ENCODE data around the gene ZNF778. TPM values are rescaled to one million over a fixed set of nuclear protein-coding genes. Genes with fewer than 3 reads are reported as not detected.
"Not testable (repeated sequence)": the region's sequence is repeated elsewhere in the genome, so short reads cannot be mapped to it uniquely, and the experiment has no call there.

Gene ZNF778
- polyA plus RNA-seq, 3 donors from 2014 or later, result 4.0 to 5.0 (median 5.0) TPM

GRCh38 chr16:89230255-89230654 lies 12.8 kb downstream of the ZNF778 start:
- no peak overlapping the region for H3K27ac Mint-ChIP-seq
- peaks cover 2 to 9% of the 10 kb centered on the region in 2 donors for H3K4me1 Mint-ChIP-seq
- DNase-seq, result no peak
- peaks cover 50 to 81% (median 57%) of the 10 kb centered on the region in 3 donors for H3K36me3 Mint-ChIP-seq
- peaks cover 0 to 6% (median 0%) of the 10 kb centered on the region in 3 donors for H3K27me3 Mint-ChIP-seq (ENCODE audit: low read depth in 3 of 3)
- no peak overlapping the region for H3K4me3 Mint-ChIP-seq
- peaks cover 10 to 29% (median 16%) of the 10 kb centered on the region in 6 donors for H3K9me3 Mint-ChIP-seq

DNA sequence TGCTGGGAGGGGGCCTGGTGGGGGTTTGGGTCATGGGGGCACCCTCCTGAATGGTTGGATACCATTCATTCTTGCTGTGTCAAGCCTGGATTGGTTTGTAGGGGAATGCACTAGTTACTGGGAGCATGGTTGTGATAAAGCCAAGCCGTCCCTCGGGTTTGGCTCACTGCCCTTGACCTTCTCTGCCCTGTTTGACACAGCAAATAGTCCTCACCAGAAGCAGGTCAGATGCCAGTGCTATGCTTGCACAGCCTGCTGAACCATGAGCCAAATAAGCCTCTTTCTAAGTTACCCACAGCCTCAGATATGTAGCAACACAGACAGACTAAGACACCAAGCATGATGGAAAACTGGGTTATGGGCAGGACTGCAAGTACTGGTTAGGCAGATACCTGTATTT lies 14.6 kb downstream of the ZNF778 start:
- peaks cover 0 to 4% (median 0%) of the 10 kb centered on the region in 3 donors for H3K27me3 Mint-ChIP-seq (ENCODE audit: low read depth in 3 of 3)
- no peak for DNase-seq
- peaks cover 1 to 7% of the 10 kb centered on the region in 2 donors for H3K4me1 Mint-ChIP-seq
- H3K9me3 Mint-ChIP-seq, result peaks cover 8 to 19% (median 13%) of the 10 kb centered on the region in 6 donors
- H3K36me3 Mint-ChIP-seq, result peaks cover 37 to 64% (median 47%) of the 10 kb centered on the region in 3 donors
- no peak overlapping the region for H3K4me3 Mint-ChIP-seq
- H3K27ac Mint-ChIP-seq, result no peak overlapping the region

DNA sequence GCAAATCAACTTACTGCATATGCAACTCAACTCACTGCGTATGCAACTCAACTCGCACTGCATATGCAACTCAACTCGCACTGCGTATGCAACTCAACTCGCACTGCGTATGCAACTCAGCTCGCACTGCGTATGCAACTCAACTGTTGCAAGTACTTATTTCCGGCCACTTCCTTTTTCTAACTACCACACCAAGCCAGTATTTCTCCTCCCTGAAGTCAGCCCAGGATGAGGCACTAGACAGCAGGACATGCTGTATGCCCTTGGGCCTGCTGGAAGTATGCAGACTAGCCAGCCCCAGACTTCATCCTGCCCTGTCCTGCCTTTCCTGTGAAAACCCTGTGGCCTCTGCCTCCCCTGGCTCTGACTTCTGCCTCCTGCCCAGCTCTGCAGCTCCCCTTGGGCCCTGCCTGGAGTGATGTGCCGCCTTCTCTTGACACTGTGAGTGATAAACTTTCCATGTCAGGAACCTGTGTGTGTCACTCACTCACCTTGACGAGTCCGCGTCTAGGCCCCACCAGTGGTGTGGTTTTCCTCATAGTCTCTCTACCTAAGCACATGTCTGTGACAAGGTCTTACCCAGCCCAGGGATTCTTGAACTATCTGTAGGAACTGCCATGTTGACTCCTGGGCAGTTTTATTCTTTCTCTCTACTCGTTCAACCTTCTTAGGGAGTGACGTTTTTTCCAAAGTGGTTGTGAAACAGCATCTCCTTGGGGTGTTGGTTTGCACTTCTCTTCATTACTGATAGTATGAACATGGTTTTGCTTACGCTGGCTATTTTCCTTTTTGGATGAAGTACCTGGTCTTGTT lies 16.4 kb downstream of the ZNF778 start:
- Mint-ChIP-seq H3K27ac (no peak overlapping the region), H3K9me3 (peaks cover 0 to 3% (median under 1%) of the 10 kb centered on the region in 6 donors), H3K4me1 (peaks cover 2 to 7% of the 10 kb centered on the region in 2 donors), H3K4me3 (no peak overlapping the region), H3K27me3 (ENCODE audit: low read depth in 3 of 3) (peaks cover 0 to 2% (median 0%) of the 10 kb centered on the region in 3 donors), H3K36me3 (peaks cover 22 to 46% (median 29%) of the 10 kb centered on the region in 3 donors)
- no peak for DNase-seq

- H3K9me3 Mint-ChIP-seq, result no peaks in the 10 kb centered on the region
- peaks cover 11 to 19% (median 19%) of the 10 kb centered on the region in 3 donors for H3K27me3 Mint-ChIP-seq (ENCODE audit: low read depth in 3 of 3)
- no peak for DNase-seq
- peak overlapping the region in 1 of 5 donors; percentile 50 for H3K4me3 Mint-ChIP-seq
- H3K4me1 Mint-ChIP-seq, result peaks cover 14 to 15% of the 10 kb centered on the region in 2 donors
- peaks cover 10 to 12% (median 11%) of the 10 kb centered on the region in 3 donors for H3K36me3 Mint-ChIP-seq
- no peak overlapping the region for H3K27ac Mint-ChIP-seq
These were observed 20.2 kb downstream of the ZNF778 start for GRCh38 chr16:89237733-89238132.

DNA sequence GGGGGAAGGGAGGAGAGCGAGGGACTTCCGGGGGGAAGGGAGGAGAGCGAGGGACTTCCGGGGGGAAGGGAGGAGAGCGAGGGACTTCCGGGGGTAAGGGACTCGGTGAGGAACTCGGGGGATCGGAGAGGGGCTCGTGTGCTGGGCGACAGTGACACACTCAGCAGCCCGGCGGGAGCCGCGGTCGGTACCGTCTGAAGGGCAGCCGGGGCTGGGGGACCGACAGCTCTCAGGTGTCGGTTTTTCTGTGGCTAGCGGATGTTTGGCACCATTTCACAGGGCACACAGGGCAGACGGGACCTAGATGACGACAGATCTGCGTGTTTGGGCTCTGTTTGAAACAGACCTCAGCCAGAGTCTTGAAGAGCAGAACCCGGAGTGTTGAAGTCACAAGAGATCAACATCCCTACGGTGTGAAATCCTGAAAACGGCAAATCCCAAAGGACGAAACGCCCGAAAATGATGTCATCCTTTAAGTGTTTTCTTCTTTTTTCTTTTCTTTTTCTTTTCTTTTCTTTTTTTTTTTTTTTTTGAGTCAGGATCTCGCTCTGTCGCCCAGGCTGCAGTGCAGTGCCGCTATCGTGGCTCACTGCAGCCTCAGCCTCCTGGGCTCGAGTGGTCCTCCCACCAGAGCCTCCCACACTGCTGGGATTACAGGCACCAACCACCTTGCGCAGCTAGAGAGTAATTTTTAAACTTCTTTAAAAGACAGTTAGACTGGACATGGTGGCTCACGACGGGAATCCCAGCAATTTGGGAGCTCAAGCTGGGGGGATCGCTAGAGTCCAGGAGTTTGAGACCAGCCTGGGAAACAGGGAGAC lies 23.9 kb downstream of the ZNF778 start:
- Mint-ChIP-seq H3K4me1 (peaks cover 23% of the 10 kb centered on the region in 2 donors), H3K4me3 (peak overlapping the region; percentile 90 to 98 (median 96)), H3K27me3 (ENCODE audit: low read depth in 3 of 3) (peaks cover 9 to 19% (median 19%) of the 10 kb centered on the region in 3 donors), H3K9me3 (no peaks in the 10 kb centered on the region), H3K27ac (peak overlapping the region; percentile 94 to 99 (median 96)), H3K36me3 (no peaks in the 10 kb centered on the region)
- peak; percentile 91 to 93 (median 91) for DNase-seq

DNA sequence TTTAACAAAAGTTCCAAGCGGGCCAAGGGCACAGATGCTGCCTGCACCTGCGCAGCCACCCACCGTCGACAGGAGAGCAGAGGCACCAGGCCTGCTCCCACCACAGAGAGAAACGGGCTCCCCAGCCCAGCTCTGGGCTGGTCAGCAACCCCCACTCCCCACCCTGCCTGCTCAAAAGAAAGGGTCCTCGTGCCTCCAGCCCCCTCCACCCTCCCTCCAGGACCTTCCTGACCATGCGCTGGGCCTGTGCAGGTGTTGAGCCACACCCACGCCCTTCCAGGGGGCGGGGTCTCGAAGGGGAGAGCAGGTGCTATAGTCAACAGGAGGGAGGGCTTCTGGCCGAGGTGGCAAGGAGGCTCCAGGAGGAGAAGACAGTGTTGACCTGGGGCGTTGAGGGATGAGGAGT lies 25.3 kb downstream of the ZNF778 start:
- no peak for DNase-seq
- Mint-ChIP-seq H3K27me3 (ENCODE audit: low read depth in 3 of 3) (peaks cover 9 to 23% (median 19%) of the 10 kb centered on the region in 3 donors), H3K36me3 (no peaks in the 10 kb centered on the region), H3K27ac (peak overlapping the region; percentile 34 to 85 (median 78)), H3K9me3 (no peaks in the 10 kb centered on the region), H3K4me1 (peaks cover 23 to 25% of the 10 kb centered on the region in 2 donors), H3K4me3 (peak overlapping the region in 4 of 5 donors; percentile 22 to 57 (median 40))

DNA sequence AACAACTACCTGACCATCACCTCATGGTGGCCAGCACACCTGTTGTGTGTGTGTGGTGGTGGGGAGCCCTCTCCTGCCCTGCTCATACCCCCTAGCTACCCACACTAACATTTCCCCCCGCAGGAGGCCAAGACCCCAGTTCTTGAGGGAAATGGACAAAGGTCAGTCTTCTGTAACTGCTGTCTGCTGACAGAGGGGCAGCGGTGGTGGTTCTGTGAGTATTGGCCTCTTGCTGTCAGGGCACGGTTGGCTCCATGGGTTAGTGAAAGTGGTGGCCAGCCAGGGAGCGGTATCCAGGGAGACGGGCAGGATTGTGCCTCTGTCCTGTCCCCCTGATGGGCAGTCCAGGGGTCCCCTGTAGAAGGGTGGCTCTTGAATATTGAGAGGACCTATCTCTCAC lies 26.2 kb downstream of the ZNF778 start:
- Mint-ChIP-seq H3K4me3 (peak overlapping the region in 1 of 5 donors; percentile 57), H3K9me3 (no peaks in the 10 kb centered on the region), H3K4me1 (peaks cover 23% of the 10 kb centered on the region in 2 donors), H3K27ac (peak overlapping the region; percentile 43 to 85 (median 78)), H3K27me3 (ENCODE audit: low read depth in 3 of 3) (peaks cover 9 to 23% (median 19%) of the 10 kb centered on the region in 3 donors), H3K36me3 (no peaks in the 10 kb centered on the region)
- DNase-seq, result no peak

GRCh38 chr16:89244264-89244663 lies 26.8 kb downstream of the ZNF778 start:
- not testable (repeated sequence) for H3K4me3 Mint-ChIP-seq, DNase-seq, H3K36me3 Mint-ChIP-seq, H3K9me3 Mint-ChIP-seq
- Mint-ChIP-seq H3K4me1 (peaks cover 23% of the 10 kb centered on the region in 2 donors), H3K27me3 (ENCODE audit: low read depth in 3 of 3) (peaks cover 9 to 23% (median 19%) of the 10 kb centered on the region in 3 donors), H3K27ac (peak overlapping the region in 5 of 6 donors; percentile 43 to 84 (median 66))

DNA sequence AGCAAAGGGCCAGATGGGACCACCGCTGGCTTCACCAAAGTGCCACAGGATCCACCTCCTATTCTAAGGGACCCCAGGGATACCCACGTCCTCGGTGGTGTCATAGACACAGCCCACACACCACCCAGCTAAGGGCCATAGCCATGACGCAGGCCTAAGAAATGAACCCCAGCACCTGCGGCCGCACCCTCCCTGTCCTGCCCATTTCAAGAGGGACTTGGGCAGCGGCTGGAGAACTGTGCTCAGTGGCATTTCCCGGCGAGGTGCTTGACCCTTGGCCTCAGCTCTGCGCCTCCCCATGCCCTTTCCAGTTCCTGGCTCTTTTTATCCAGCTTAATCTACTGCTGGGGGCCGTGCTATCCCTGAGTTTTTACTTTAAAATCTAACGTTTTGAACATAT lies 27.3 kb downstream of the ZNF778 start:
- H3K27ac Mint-ChIP-seq, result peak overlapping the region in 1 of 6 donors; percentile 62
- peaks cover 9 to 21% (median 19%) of the 10 kb centered on the region in 3 donors for H3K27me3 Mint-ChIP-seq (ENCODE audit: low read depth in 3 of 3)
- DNase-seq, result no peak
- H3K4me1 Mint-ChIP-seq, result peaks cover 22 to 23% of the 10 kb centered on the region in 2 donors
- peaks cover 0 to under 1% (median 0%) of the 10 kb centered on the region in 3 donors for H3K36me3 Mint-ChIP-seq
- peaks cover 0 to 2% (median 0%) of the 10 kb centered on the region in 6 donors for H3K9me3 Mint-ChIP-seq
- H3K4me3 Mint-ChIP-seq, result peak overlapping the region in 2 of 5 donors; percentile 7 to 38

DNA sequence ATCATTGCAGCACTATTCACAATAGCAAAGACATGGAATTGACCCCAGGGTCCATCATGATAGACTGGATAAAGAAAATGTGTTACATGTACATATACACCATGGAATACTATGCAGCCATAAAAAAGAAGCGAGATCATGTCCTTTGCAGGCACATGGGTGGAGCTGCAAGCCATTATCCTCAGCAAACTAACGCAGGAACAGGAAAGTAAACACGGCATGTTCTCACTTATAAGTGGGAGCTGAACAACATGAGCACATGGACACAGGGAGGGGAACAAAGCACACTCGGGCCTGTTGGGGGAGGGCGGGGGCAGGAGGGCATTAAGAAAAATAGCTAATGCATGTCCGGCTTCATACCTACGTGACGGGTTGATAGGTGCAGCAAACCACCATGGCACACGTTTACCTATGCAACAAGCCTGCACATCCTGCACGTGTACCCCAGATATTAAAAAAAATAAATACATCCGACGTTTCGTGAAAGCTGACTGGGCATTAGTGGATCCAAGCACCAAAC lies 28.9 kb downstream of the ZNF778 start:
- no peak for DNase-seq
- H3K27ac Mint-ChIP-seq, result peak overlapping the region in 3 of 6 donors; percentile 5 to 67 (median 22)
- H3K27me3 Mint-ChIP-seq (ENCODE audit: low read depth in 3 of 3), result peaks cover 0 to 9% (median 4%) of the 10 kb centered on the region in 3 donors
- H3K36me3 Mint-ChIP-seq, result peaks cover 0 to 8% (median 4%) of the 10 kb centered on the region in 3 donors
- H3K9me3 Mint-ChIP-seq, result peaks cover 6 to 9% (median 8%) of the 10 kb centered on the region in 6 donors
- H3K4me1 Mint-ChIP-seq, result peaks cover 17 to 19% of the 10 kb centered on the region in 2 donors
- H3K4me3 Mint-ChIP-seq, result peak overlapping the region; percentile 53 to 75 (median 65)

DNA sequence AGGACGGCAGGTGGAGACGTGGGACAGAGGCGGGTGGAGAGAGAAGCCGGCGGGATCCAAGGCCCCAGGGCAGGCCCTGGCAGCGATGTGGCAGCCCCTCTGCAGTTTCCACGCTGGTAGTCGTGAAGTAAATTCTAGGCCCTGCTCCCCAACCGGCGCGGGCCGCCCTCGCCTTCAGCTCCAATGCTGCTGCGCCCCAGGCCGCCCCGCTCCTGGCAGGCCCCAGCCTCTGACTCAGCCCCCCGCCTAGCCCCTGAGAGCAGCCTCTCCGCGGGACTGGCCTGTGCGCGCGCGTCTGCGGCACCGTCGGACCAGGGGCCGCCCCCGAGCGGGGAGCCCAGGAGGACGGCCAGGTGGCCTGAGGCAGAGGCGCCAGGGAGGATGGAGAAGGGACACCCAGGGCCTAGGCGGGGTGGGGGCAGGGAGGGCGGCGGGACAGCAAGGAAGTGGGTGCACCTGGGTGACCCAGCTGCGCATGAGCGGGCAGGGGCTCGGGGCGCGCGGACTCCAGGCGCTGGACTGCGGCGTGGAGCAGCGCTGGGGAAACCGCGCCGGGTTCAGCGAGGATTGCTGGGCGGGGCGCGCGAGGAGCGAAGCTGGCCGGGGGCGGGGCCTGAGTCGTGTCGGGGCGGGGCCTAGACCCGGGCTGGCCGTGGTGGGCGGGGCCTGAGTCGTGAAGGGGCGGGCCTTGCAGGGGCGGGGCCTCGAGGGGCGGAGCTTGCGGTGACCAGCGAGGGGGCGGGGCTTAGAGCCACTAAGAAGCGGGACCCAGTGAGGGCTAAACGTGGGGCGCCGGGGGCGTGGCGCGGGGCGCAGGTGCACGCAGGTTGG lies 29.6 kb downstream of the ZNF778 start:
- peaks cover 6 to 10% (median 9%) of the 10 kb centered on the region in 6 donors for H3K9me3 Mint-ChIP-seq
- peak; percentile 89 to 91 (median 90) for DNase-seq
- H3K4me1 Mint-ChIP-seq, result peaks cover 15% of the 10 kb centered on the region in 2 donors
- H3K36me3 Mint-ChIP-seq, result peaks cover 0 to 11% (median 4%) of the 10 kb centered on the region in 3 donors
- H3K4me3 Mint-ChIP-seq, result peak overlapping the region; percentile 65 to 81 (median 75)
- peaks cover 0 to 4% (median 0%) of the 10 kb centered on the region in 3 donors for H3K27me3 Mint-ChIP-seq (ENCODE audit: low read depth in 3 of 3)
- H3K27ac Mint-ChIP-seq, result peak overlapping the region in 4 of 6 donors; percentile 5 to 73 (median 66)

DNA sequence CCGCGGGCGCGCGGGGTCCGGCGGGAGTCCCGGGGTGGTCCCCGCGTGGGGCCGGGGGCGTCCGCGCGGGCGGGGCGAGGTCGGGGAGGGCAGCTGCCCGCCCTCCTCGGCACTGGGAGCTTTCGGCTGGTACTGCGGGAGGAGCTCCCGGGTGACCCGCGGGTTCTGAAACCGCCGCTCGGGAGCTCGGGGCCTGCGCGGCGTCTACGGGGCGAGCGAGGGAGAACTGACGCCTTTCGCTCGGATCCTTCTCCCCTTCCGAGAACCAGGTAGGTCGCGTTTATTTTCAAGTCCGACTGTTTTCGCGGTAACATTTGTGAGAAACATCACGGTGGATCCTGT lies 30.2 kb downstream of the ZNF778 start:
- H3K9me3 Mint-ChIP-seq; DNase-seq; H3K27me3 Mint-ChIP-seq (ENCODE audit: low read depth in 3 of 3): not testable (repeated sequence)
- Mint-ChIP-seq H3K4me1 (peaks cover 15% of the 10 kb centered on the region in 2 donors), H3K27ac (peak overlapping the region in 2 of 6 donors; percentile 75 to 80), H3K4me3 (peak overlapping the region; percentile 72 to 86 (median 83)), H3K36me3 (peaks cover 0 to 11% (median 4%) of the 10 kb centered on the region in 3 donors)

All from immature natural killer cell (primary cell).